ENCODE results near the gene WDR82.
A peak's percentile ranks its signal among the peaks of the same experiment; 100 is the strongest.

DNA sequence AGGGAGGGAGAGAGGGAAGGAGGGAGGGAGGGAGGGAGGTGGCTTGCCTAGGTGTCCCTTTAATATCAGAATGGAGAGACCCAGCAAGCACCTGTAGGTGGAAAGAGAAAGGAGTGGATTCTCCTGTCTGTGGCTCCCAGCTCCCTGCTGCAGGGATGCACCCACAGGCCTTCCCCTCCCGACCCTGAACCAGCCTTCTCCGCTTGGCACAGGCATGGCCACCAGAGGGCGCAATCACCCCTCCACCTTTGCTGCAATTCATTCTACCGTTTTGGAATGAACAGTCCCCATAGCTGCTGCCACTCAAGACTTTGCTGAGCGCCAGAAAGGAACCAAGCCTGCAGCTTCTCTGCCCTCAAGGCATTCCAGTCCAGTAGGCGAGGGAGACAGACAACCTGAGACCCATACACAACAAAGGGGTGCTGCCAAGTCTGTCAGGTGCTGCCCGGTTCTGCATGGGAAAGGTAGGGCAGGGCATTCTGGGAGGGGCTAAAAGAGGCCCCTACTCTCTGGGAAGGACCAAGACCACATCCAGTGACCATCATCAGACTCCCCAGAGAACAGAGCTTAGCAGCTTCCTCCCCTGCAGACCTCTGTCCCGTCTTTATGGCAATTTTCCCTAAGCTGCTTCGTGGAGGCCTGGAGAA lies 57.9 kb downstream of the WDR82 start:
- peak; percentile 80 to 87 (median 81) for TF ChIP-seq CTCF (IDR thresholded peaks at IDR 0.05)
- TF ChIP-seq POLR2A (IDR thresholded peaks at IDR 0.05) = no peak
- TF ChIP-seq POLR2AphosphoS5 (IDR thresholded peaks at IDR 0.05) = peak; percentile 22 to 45 (median 32)
